Measurements from ENCODE around the gene CAMTA1.

CAMTA1 gene

GRCh38 chr1:7808253-7808844 is 1023.1 kb downstream of the CAMTA1 start:
- no peak overlapping the region for H3K4me3 ChIP-seq (ENCODE audit: low read length)
- peak; percentile 44 for TF ChIP-seq CTCF (IDR thresholded peaks at IDR 0.05; ENCODE audit: insufficient read depth, low read depth, low read length, missing control alignments)
- peak; percentile 61 for DNase-seq (ENCODE audit: low read depth)

GRCh38 chr1:7809742-7810141 is 1024.5 kb downstream of the CAMTA1 start:
- no peak for DNase-seq (ENCODE audit: low read depth)
- no peak overlapping the region for H3K4me3 ChIP-seq (ENCODE audit: low read length)
- no peak for TF ChIP-seq CTCF (IDR thresholded peaks at IDR 0.05; ENCODE audit: insufficient read depth, low read depth, low read length, missing control alignments)

GRCh38 chr1:7810395-7810794 is 1025.1 kb downstream of the CAMTA1 start:
- no peak overlapping the region for H3K4me3 ChIP-seq (ENCODE audit: low read length)
- peak; percentile 95 for DNase-seq (ENCODE audit: low read depth)
- no peak for TF ChIP-seq CTCF (IDR thresholded peaks at IDR 0.05; ENCODE audit: insufficient read depth, low read depth, low read length, missing control alignments)

GRCh38 chr1:7811476-7811875 is 1026.2 kb downstream of the CAMTA1 start:
- DNase-seq (ENCODE audit: low read depth): no peak

GRCh38 chr1:7813677-7814373 is 1028.6 kb downstream of the CAMTA1 start:
- TF ChIP-seq CTCF (IDR thresholded peaks at IDR 0.05; ENCODE audit: insufficient read depth, low read depth, low read length, missing control alignments): no peak
- H3K4me3 ChIP-seq (ENCODE audit: low read length): no peak overlapping the region
- no peak for DNase-seq (ENCODE audit: low read depth)

More at GRCh38 chr1:7811476-7811875, 1026.2 kb downstream of the CAMTA1 start:
- H3K4me3 ChIP-seq (ENCODE audit: low read length): no peak overlapping the region
- no peak for TF ChIP-seq CTCF (IDR thresholded peaks at IDR 0.05; ENCODE audit: insufficient read depth, low read depth, low read length, missing control alignments)

Measured in epithelial cell of esophagus (primary cell).